ENCODE measurements around the gene EHD3. TPM values are rescaled to one million over a fixed set of nuclear protein-coding genes. Genes with fewer than 3 reads are reported as not detected.

Gene EHD3
- total RNA-seq, 1 donor from 2014 or later, result 22.5 TPM

DNA sequence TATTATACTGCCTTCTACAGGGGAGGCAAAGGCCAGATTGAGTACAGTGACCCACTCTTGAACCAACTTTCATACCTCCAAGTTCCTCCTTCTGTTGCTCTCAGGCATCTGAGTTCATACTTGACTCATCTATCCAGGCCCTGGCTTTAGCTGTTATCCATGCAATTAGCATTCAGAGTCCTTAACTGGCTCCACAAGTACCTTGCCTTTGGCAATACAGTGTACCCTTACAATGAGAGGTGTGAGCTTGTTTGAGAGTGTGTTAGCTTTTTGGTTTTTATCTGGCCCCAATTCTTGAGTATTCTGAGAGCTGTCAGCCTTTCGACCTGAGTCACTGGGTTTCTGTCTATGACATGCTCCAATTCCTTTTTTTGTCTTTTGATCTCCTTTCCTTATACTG lies 60.2 kb downstream of the EHD3 start:
- Histone ChIP-seq H3K4me3 (no peak overlapping the region), H3K36me3 (no peaks in the 10 kb centered on the region), H3K9me3 (no peaks in the 10 kb centered on the region), H3K4me1 (peaks cover 10 to 40% of the 10 kb centered on the region in 2 donors), H3K27me3 (no peaks in the 10 kb centered on the region), H3K27ac (peak overlapping the region; percentile 84 to 86)
- intact Hi-C loops (cut with DNase I), result loop anchor here (1.0 to 2.0 kb wide), 2 partner anchors 25 to 54 kb away; no protein-coding TSS in a partner anchor
- DNase-seq (ENCODE audit: low spot score in 2 of 2), result no peak
- no peak for TF ChIP-seq CTCF (IDR thresholded peaks at IDR 0.05)

DNA sequence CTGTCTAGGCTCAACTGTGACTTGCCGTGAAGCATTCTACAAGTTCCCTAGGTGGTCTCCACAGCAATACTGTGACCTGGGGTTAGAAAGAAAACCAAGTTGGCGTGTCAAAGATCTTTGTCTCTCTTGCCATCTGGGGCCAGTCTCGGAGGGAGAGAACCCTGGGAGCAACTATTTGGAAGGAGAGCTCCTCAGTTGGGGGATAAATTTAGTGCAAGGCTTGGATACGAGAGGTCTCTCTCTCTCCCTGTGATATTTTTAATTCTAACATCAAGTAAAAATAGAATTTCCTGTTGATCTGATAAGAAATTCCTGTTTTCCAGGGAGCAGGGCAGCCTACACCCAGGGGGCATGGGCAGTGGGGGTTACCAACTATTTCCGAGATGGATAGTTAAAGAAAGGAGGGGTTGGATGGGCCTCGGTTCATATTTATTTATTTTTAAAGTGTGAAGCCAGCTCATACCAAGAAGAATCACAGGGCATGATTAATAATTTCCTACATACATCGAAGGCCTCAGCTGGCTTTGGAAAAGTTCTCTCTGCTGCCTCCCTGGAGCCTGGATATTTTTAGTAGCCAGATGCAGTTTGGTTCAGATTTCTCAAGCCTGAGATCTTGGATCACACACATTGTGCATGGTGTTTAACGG lies 62.8 kb downstream of the EHD3 start:
- intact Hi-C loops (cut with DNase I), result loop anchor here (1.0 kb wide), 2 partner anchors 26 to 37 kb away; no protein-coding TSS in a partner anchor
- Histone ChIP-seq H3K36me3 (no peaks in the 10 kb centered on the region), H3K27me3 (no peaks in the 10 kb centered on the region), H3K9me3 (no peaks in the 10 kb centered on the region), H3K4me3 (no peak overlapping the region), H3K4me1 (peaks cover 10 to 40% of the 10 kb centered on the region in 2 donors), H3K27ac (peak overlapping the region; percentile 84 to 86)
- TF ChIP-seq CTCF (IDR thresholded peaks at IDR 0.05), result no peak
- peak in 1 of 2 donors; percentile 82 for DNase-seq (ENCODE audit: low spot score in 2 of 2)

DNA sequence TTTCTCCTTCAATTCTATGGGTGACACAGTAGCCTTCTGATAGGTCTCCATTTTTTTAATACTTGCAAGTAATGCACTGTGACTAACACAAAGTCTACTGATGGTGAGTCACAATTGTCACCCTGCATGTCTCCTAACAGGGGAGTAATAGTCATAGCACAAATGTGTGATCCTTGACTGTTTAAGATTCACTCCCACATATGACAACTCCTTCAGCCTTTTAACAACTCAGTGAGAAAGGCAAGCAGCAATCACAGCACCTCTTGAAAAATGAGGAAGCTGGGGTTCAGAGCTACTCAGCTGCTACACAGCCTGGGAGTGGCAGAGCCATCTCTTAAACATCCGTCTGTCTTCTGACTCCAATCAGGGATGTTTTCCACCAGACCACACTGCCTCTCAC lies 63.8 kb downstream of the EHD3 start:
- no peak for DNase-seq (ENCODE audit: low spot score in 2 of 2)
- Histone ChIP-seq H3K9me3 (no peaks in the 10 kb centered on the region), H3K4me1 (peaks cover 10 to 40% of the 10 kb centered on the region in 2 donors), H3K27ac (peak overlapping the region; percentile 84 to 86), H3K4me3 (no peak overlapping the region), H3K27me3 (no peaks in the 10 kb centered on the region), H3K36me3 (no peaks in the 10 kb centered on the region)
- TF ChIP-seq CTCF (IDR thresholded peaks at IDR 0.05), result no peak
- intact Hi-C loops (cut with DNase I), result loop anchor here (1.0 kb wide), 2 partner anchors 25 to 36 kb away; no protein-coding TSS in a partner anchor

DNA sequence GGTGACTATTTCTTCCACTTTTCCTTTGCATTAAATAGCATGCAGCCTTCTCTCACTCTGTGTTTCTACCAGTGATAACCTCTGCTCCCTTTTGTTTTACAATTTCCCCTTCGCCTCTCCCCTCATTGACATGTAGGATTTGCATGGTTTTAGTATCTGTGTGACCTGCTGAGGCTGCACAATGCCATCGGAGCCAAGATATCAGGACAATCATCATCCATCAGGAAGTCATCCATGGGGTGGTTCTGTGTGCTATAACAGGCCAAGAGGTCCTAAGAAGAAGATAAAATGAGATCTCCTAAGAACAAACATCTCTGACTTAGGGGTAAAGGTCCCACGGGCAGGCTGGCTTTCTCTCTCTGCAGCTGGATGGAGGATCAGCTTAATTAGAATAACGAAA lies 65.6 kb downstream of the EHD3 start:
- Histone ChIP-seq H3K27ac (no peak overlapping the region), H3K9me3 (no peaks in the 10 kb centered on the region), H3K4me1 (peaks cover 14 to 48% of the 10 kb centered on the region in 2 donors), H3K36me3 (no peaks in the 10 kb centered on the region), H3K27me3 (no peaks in the 10 kb centered on the region), H3K4me3 (no peak overlapping the region)
- DNase-seq (ENCODE audit: low spot score in 2 of 2), result no peak
- intact Hi-C loops (cut with DNase I), result no loop called here
- no peak for TF ChIP-seq CTCF (IDR thresholded peaks at IDR 0.05)

DNA sequence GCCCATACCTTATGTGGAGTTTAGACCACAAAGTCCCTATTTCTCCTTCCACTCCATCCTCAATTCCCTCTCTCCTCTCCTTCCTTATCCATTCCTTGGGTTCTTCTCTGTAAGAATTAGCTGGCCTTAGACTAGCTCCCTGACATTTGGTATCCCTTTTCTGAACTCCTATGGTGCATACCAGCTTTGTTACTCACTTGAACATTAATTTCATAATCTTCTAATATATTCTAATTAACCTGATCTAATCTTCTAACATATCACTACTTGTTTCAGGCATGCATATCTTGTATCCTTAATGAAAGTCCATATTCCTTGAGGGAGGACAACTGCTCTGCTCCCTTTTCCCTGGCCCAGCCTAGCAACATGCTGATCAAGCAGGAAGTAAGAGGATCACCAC lies 66.4 kb downstream of the EHD3 start:
- DNase-seq (ENCODE audit: low spot score in 2 of 2), result no peak
- H3K27me3 ChIP-seq, result no peaks in the 10 kb centered on the region
- H3K4me3 ChIP-seq, result no peak overlapping the region
- no peaks in the 10 kb centered on the region for H3K36me3 ChIP-seq
- no peaks in the 10 kb centered on the region for H3K9me3 ChIP-seq
- H3K27ac ChIP-seq, result no peak overlapping the region
- TF ChIP-seq CTCF (IDR thresholded peaks at IDR 0.05), result no peak
- intact Hi-C loops (cut with DNase I), result no loop called here
- H3K4me1 ChIP-seq, result peaks cover 14 to 41% of the 10 kb centered on the region in 2 donors

Data from ascending aorta (tissue), 2 donors.